Panc1 (cell line): Measurements from ENCODE around the gene DRAM1.

ENCODE experiments used
- CTCF ChIP-seq: fragments of 450-650 bp; IDR thresholded peaks from 2 replicates; pipeline ENCODE4 v1.5.1; 2017; ENCODE audit warnings: mild to moderate bottlenecking
- POLR2AphosphoS5 ChIP-seq: IDR thresholded peaks from 2 replicates; pipeline ENCODE4 v1.6.1; 2012; ENCODE audit warnings: mild to moderate bottlenecking, low read depth, low read length, moderate library complexity
- SIN3A ChIP-seq: IDR thresholded peaks from 2 replicates; pipeline ENCODE4 v1.6.1; 2012; ENCODE audit warnings: low read depth, mild to moderate bottlenecking, low read length, moderate library complexity, borderline replicate concordance; ENCODE audit not compliant: insufficient read depth

DNA sequence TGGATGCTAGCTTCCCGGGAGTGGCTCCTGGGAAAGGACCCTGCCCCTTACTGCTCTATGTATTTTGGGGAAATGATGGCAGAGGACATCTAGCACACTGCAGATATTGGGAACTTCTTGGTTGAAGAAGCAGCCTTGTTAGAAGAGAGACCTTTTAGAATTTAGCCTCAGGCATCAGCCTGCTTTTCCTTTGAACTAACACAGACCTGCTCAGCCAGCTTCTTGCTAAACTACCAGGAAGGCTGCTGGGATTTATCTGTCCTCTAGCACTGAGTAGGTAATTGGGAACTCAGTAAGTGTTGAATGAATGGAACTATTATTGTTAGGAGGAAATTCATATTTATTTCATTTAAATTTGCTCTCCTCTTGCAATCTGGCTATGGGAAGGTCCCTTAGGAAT is 77.3 kb downstream of the DRAM1 start:
- TF ChIP-seq CTCF = no peak
- no peak for TF ChIP-seq SIN3A
- no peak for TF ChIP-seq POLR2AphosphoS5
